MCF 10A (cell line): Measurements from ENCODE around the gene SCAF8. TPM values are rescaled to one million over a fixed set of nuclear protein-coding genes. Genes with fewer than 3 reads are reported as not detected.

Experiments
- BruUV-seq: library from RNA; stranded (reverse); fragments of 400-500 nt; replicated peaks from 2 replicates; lab custom pipeline; 2021; lab: Mats Ljungman, UMichigan
- CTCF ChIA-PET: fragments of 300-600 bp; sonication (Branson Sonifier 250); formaldehyde crosslinking; extraction: SDS; loops from one replicate; lab custom pipeline; 2021; ENCODE audit warnings: antibody characterized with exemption, inconsistent platforms; lab: Yijun Ruan, JAX
- POLR2A ChIA-PET: fragments of 300-600, 350-650 bp; sonication (Branson Sonifier 250); formaldehyde crosslinking; extraction: SDS; loops from one replicate; lab custom pipeline; 2020; ENCODE audit warnings: antibody characterized with exemption, inconsistent platforms; lab: Yijun Ruan, JAX
- DNase-seq: peaks from one replicate; pipeline ENCODE4 v3.0.0-alpha.2; 2018; ENCODE audit not compliant: unreplicated experiment
- H3K27ac Mint-ChIP-seq: one replicate; pipeline ENCODE4 v1.8.0; 2022; ENCODE audit warnings: mild to moderate bottlenecking, low read depth, mixed read lengths; ENCODE audit not compliant: unreplicated experiment
- H3K27me3 Mint-ChIP-seq: one replicate; pipeline ENCODE4 v1.8.0; 2022; ENCODE audit warnings: mixed read lengths; ENCODE audit not compliant: insufficient read depth, unreplicated experiment
- H3K36me3 Mint-ChIP-seq: one replicate; pipeline ENCODE4 v1.8.0; 2022; ENCODE audit warnings: mild to moderate bottlenecking, moderate library complexity, mixed read lengths; ENCODE audit not compliant: insufficient read depth, unreplicated experiment
- H3K4me1 Mint-ChIP-seq: one replicate; pipeline ENCODE4 v1.8.0; 2022; ENCODE audit warnings: mixed read lengths; ENCODE audit not compliant: insufficient read depth, unreplicated experiment
- H3K4me3 Mint-ChIP-seq: one replicate; pipeline ENCODE4 v1.8.0; 2022; ENCODE audit warnings: mild to moderate bottlenecking, moderate library complexity, mixed read lengths; ENCODE audit not compliant: unreplicated experiment
- H3K9me3 Mint-ChIP-seq: one replicate; pipeline ENCODE4 v1.8.0; 2022; ENCODE audit warnings: mixed read lengths; ENCODE audit not compliant: unreplicated experiment
- CTCF ChIP-seq: fragments of 200-600 bp; IDR thresholded peaks from one replicate; pipeline ENCODE4 v1.8.0; 2022; ENCODE audit warnings: antibody characterized with exemption, mild to moderate bottlenecking; ENCODE audit not compliant: unreplicated experiment
- intact Hi-C: fragments of 100-400 bp; cut with micrococcal nuclease; formaldehyde crosslinking; loops from 2 replicates; pipeline ENCODE4 v1.14.1; 2022
- total RNA-seq: library from RNA; stranded (reverse); gene quantifications from 2 replicates; pipeline ENCODE4 v1.2.3, GENCODE V29; 2022

SCAF8 gene
- total RNA-seq, 1 experiment from 2014 or later, result 49.2 TPM

- ChIA-PET CTCF (interaction anchor here (0.5 to 1.5 kb wide), 4 partner anchors 8 to 90 kb away, joined by 3 to 7 read pairs (median 5); no protein-coding TSS in a partner anchor), POLR2A (interaction anchor here (1.6 kb wide), 1 partner anchor 9 kb away, joined by 3 read pairs; no protein-coding TSS in a partner anchor)
- no peak for DNase-seq
- Mint-ChIP-seq H3K4me1 (no peaks in the 10 kb centered on the region), H3K4me3 (no peak overlapping the region), H3K9me3 (no peaks in the 10 kb centered on the region), H3K27me3 (no peaks in the 10 kb centered on the region), H3K36me3 (peaks cover 93% of the 10 kb centered on the region), H3K27ac (no peak overlapping the region)
- TF ChIP-seq CTCF, result no peak
- intact Hi-C loops, result no loop called here
- BruUV-seq, result no TSS peak
Measured at GRCh38 chr6:154814063-154814462, 80.8 kb downstream of the SCAF8 start.

- no peaks in the 10 kb centered on the region for H3K4me1 Mint-ChIP-seq
- intact Hi-C loops, result no loop called here
- no peak overlapping the region for H3K27ac Mint-ChIP-seq
- CTCF ChIA-PET, result interaction anchor here (0.8 to 1.2 kb wide), 2 partner anchors 11 to 12 kb away, joined by 4 read pairs; no protein-coding TSS in a partner anchor
- H3K27me3 Mint-ChIP-seq, result no peaks in the 10 kb centered on the region
- TF ChIP-seq CTCF, result no peak
- no TSS peak for BruUV-seq
- H3K4me3 Mint-ChIP-seq, result no peak overlapping the region
- H3K36me3 Mint-ChIP-seq, result peaks cover 93% of the 10 kb centered on the region
- no peaks in the 10 kb centered on the region for H3K9me3 Mint-ChIP-seq
- POLR2A ChIA-PET, result interaction anchor here (0.7 kb wide), 1 partner anchor 15 kb away, joined by 3 read pairs; no protein-coding TSS in a partner anchor
- no peak for DNase-seq
Measured at GRCh38 chr6:154815938-154816820, 83.0 kb downstream of the SCAF8 start.

DNA sequence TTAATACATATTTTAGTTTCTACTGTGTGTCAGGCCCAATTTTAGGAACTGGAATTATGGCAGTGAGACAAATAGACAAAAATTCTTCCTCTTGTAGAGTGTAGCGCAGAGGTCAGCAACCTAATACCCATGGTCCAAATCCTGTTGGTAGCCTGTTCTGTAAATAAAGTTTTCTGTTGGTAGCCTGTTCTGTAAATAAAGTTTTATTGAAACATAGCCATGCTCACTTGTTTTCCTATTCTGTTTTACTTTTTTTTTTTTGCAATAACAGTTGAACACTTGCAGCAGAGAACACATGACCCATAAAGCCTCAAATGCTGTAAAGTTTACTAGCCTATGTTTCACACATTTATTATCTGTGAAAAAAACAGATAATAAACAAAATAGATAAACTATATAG, 87.9 kb downstream of the SCAF8 start:
- Mint-ChIP-seq H3K36me3 (peaks cover 88% of the 10 kb centered on the region), H3K4me3 (no peak overlapping the region), H3K27ac (no peak overlapping the region), H3K9me3 (no peaks in the 10 kb centered on the region), H3K4me1 (peaks cover 8% of the 10 kb centered on the region), H3K27me3 (no peaks in the 10 kb centered on the region)
- intact Hi-C loops, result no loop called here
- no peak for TF ChIP-seq CTCF
- ChIA-PET POLR2A (no interaction called here), CTCF (interaction anchor here (0.6 to 1.9 kb wide), 2 partner anchors 108 to 146 kb away, joined by 3 to 6 read pairs; no protein-coding TSS in a partner anchor)
- no peak for DNase-seq
- BruUV-seq, result no TSS peak

DNA sequence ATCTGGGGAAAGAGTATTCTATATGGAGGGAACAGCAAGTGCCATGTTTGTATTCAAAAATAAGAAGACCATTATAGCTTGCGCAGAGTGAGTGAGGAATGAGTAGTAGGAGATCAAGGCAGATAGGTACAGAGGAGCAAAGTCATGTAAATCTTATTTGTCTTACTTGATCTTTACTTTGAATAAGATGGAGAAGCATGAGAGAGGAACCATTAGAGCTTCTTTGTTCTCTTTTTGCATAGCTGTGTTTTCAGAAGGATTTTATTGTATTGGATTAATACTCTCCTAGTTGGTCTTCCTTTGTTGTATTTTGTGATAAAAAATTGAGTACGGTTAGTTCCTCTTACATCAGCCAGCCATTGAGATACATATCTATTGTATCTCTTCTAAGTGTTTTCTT, 88.4 kb downstream of the SCAF8 start:
- peaks cover 85% of the 10 kb centered on the region for H3K36me3 Mint-ChIP-seq
- ChIA-PET POLR2A (interaction anchor here (1.2 kb wide), 1 partner anchor 111 kb away, joined by 4 read pairs; no protein-coding TSS in a partner anchor), CTCF (interaction anchor here (0.6 to 1.9 kb wide), 3 partner anchors 15 to 146 kb away, joined by 3 to 6 read pairs (median 4); no protein-coding TSS in a partner anchor)
- no peaks in the 10 kb centered on the region for H3K9me3 Mint-ChIP-seq
- intact Hi-C loops, result no loop called here
- H3K4me1 Mint-ChIP-seq, result peaks cover 8% of the 10 kb centered on the region
- DNase-seq, result no peak
- no peak for TF ChIP-seq CTCF
- BruUV-seq, result no TSS peak
- no peak overlapping the region for H3K4me3 Mint-ChIP-seq
- H3K27ac Mint-ChIP-seq, result no peak overlapping the region
- H3K27me3 Mint-ChIP-seq, result no peaks in the 10 kb centered on the region
